LNCAP (cell line): ENCODE results near the gene KCTD6.

ENCODE experiments used
- TF ChIP-seq, protein P1 (sequence below): fragments of 450-650 bp; IDR thresholded peaks from 2 replicates; pipeline ENCODE4 v1.5.1; 2017; ENCODE audit warnings: mild to moderate bottlenecking

KCTD6 gene

DNA sequence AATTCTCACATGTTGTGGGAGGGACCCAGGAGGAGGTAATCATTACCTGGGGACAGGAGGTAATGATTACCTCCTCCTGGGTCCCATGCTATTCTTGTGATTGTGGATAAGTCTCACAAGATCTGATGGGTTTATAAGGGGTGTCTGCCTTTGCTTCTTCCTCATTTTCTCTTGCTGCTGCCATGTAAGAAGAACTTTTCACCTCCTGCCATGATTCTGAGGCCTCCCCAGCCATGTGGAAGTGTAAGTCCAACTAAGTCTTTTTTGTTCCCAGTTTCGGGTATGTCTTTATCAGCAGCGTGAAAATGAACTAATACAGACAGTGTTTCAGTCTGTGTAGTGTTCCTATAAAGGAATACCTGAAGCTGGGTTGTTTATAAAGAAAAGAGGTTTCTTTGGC, 13.1 kb upstream of the KCTD6 start:
- TF ChIP-seq, protein P1, sequence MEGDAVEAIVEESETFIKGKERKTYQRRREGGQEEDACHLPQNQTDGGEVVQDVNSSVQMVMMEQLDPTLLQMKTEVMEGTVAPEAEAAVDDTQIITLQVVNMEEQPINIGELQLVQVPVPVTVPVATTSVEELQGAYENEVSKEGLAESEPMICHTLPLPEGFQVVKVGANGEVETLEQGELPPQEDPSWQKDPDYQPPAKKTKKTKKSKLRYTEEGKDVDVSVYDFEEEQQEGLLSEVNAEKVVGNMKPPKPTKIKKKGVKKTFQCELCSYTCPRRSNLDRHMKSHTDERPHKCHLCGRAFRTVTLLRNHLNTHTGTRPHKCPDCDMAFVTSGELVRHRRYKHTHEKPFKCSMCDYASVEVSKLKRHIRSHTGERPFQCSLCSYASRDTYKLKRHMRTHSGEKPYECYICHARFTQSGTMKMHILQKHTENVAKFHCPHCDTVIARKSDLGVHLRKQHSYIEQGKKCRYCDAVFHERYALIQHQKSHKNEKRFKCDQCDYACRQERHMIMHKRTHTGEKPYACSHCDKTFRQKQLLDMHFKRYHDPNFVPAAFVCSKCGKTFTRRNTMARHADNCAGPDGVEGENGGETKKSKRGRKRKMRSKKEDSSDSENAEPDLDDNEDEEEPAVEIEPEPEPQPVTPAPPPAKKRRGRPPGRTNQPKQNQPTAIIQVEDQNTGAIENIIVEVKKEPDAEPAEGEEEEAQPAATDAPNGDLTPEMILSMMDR = no peak

DNA sequence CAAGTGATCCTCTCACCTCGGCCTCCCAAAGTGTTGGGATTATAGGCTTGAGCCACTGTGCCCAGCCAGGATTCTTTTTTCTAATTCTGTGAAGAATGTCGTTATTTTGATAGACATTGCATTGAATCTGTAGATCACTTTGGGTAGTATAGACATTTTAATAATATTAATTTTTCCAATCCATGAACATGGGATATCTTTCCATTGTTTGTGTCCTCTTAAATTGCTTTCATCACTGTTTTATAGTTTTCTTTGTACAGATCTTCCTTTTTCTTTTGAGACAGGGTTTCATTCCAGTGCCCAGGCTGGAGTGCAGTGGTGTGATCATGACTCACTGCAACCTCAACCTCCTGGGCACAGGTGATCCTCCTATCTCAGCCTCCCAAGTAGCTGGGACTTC, 11.6 kb upstream of the KCTD6 start:
- TF ChIP-seq, protein P1 = no peak

DNA sequence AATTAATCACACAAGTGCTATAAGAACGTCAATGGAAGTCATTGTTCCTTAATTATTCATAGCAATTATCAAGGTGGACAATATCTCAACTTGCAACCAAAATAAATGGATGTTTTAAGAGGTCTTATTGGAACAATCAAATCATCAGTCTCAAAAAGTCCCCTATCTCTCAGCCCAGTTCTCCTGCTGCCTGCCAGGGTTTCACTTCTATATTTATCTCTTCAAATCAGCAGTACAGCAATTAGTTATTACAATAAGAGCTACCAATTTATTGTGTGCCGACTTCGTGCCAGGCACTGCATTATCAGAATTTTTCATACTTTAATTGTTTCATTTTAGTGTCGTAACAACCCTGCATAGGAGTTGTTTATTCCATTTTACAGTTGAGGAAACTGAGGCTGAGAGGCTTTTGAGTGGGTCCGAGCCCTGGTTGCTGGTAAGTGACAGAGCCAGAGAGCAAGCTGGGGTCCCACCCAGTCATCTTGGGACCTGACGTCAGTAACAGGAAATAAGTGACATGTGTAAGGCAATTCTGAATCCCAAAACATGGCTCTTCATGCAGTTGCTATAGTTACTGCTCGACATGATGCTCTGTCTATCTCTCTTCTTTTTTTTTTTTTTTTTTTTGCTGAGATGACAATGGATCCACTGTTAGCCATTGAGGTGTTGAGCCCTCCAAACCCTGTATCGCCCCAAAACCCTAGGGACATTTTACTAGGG, 8.8 kb upstream of the KCTD6 start:
- TF ChIP-seq, protein P1 = no peak

DNA sequence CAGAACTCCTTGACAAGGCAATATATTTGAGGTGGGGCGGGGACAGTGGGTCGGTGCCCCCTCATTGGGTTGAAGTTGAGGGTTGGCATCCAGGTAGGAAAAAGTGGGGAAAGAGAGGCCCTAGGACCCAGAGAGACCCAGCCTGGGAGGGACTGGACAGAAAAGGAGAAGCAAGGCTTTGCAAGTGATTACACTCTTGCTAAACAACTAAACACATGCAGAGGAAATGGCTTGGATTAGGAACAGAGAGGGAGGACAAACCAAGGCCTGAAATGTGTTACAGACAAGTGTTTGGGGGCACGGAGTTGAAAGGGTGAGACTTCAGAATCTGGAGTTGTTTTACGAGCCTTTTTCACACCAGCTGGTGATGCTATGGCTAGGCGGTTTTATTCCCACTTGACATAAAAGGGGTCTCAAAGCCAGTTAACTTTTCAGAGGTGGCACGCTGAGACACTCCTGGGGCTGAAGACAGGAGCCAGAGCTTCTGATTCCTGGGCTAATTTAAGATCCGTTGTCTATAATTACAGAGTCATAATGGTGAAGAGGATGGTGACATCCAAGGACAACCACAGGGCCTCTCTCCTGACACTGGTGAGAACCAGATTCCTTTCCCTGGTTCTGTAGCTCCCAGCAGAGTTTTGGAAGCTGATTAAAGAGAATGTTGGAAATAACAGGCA, 7.7 kb upstream of the KCTD6 start:
- TF ChIP-seq, protein P1 = no peak

DNA sequence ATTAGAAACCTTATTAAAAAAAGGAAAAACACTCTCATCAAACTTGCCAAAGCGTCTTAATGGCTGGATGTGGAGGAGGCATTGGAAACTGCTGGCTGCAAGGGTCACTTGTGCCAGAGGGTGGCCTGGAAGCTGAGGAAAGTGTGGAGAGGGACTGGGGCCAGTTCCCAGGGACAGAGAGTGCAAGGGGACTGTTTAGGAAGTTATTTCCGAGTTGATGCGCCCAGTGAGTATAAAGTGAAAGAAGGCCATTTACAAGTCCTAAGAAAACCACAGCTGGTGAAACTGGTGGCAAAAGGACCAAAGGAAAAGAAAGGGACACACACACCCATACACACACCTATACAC, 7.2 kb upstream of the KCTD6 start:
- TF ChIP-seq, protein P1 = no peak

DNA sequence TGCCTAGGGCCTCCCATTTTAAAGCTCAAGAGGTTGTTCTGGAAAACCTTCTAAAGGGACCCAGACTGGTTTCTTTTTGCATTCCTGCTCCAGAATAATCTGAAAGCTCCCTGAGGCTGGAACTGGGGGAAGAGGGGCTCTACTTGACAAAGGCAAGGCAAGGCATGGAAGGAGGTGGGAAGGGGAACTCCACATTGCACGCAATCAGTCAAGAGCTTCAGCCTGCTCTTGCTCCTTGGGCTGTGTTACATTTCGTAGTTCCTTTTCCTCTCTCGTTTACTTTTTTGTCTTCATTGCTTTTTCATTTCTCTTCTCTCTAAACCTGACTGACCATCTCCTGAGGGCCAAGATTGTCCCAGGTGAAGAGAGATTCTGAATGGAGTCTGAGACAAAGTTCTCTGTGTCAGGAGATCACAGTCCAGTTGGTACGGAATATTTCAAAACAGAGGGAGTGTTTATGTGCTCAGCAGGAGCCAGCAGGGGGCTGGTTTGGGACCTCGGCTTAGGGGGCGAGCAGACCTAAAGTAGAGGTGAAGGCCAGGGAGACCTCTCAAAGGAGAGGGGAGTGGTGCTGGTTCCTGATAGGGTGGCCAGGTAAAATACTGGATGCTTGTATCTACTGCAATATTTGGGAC, 6.0 kb upstream of the KCTD6 start:
- TF ChIP-seq, protein P1 = no peak

DNA sequence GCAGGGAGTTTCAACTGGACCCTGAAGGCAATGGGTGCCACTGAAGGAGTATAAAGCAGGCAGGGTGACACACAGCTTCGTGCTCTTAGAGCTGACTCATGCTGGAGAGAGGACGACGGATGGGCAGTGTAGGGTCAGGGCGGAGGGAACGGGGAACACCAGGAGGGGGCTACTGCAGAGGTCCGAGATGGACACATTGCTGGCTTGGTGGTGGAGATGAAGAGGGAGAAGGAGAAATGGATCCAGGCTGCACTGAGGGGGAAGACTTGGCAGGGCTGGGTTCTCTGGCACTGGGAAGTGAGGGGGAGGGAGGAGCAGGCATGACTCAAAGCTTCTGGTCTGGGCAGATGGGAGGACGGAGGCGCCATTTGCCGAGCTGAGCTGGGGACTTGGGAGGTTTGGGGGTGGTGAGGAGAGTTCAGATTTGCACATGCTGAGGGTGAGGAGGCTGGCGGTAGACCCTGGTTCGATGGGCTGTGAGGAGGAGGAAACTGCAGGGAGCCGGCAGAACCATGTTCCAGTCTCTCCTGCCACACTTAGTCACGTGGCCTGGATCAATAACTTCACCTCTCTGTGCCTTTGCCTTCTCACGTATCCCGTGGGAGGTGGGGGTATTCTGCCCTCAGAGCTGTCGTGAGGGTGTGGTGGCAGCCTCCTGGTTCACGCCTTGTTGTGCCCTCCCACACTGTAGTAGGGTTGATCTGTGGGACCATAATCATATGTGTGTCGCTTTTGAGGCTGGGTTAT, 4.6 kb upstream of the KCTD6 start:
- TF ChIP-seq, protein P1 = no peak
